ENCODE results near the gene RHBDF2.
A peak's percentile ranks its signal among the peaks of the same experiment; 100 is the strongest.
"Not testable (repeated sequence)": the region's sequence is repeated elsewhere in the genome, so short reads cannot be mapped to it uniquely, and the experiment has no call there.

Gene RHBDF2

DNA sequence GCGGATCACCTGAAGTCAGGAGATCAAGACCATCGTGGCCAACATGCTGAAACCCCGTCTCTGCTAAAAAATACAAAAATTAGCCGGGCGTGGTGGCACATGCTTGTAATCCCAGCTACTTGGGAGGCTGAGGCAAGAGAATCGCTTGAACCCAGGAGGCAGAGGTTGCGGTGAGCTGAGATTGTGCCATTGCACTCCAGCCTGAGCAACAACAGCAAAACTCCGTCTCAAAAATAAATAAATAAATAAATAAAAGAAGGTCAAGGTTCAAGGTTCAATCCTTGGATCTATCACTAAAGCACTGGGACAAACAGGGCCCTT, 24.2 kb upstream of the RHBDF2 start:
- DNase-seq (ENCODE audit: low spot score), result not testable (repeated sequence)

DNA sequence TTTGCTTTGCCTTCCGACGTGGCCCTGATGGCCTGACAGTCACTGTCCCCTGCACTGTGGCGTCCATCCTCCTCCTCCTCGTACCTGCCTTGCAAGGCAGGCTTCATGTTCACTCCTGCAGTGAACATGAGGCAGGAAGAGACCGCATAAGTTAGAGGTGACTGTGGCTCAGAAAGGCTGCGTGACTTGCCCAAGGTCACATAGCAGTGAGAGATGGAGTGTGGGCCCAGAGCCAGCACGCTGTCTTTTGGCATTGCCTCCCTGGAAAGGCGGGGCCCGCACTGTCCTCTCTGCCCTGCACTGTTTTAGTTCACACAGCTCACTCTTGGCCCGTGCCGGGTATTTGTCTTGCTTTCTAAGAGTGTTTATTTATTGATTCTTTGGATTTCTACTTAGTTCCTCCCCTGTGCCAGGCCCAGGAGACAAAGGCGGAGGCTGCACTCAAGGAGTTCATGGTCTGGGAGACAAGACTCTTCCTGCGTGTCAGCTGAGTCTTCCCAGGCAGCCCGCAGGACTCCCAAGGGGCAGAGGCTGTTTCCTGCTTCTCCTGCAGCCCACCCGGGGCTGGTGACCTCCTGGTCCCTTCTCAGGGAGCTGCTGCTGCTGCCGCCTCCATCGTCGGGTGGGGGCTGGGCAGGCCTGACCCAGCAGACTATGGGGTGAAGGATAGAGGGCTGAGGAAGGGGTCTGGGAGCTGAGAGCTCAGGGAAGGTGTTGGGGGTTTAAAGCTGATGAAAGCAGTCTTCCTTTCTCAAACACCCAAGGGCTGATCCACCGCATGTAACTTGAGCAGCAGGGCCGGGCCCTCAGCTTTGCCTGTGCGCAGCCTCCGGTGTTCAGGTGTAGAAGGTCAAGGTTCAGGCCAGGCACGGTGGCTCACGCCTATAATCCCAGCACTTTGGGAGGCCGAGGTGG, 23.6 kb upstream of the RHBDF2 start:
- peak; percentile 88 for DNase-seq (ENCODE audit: low spot score)

DNA sequence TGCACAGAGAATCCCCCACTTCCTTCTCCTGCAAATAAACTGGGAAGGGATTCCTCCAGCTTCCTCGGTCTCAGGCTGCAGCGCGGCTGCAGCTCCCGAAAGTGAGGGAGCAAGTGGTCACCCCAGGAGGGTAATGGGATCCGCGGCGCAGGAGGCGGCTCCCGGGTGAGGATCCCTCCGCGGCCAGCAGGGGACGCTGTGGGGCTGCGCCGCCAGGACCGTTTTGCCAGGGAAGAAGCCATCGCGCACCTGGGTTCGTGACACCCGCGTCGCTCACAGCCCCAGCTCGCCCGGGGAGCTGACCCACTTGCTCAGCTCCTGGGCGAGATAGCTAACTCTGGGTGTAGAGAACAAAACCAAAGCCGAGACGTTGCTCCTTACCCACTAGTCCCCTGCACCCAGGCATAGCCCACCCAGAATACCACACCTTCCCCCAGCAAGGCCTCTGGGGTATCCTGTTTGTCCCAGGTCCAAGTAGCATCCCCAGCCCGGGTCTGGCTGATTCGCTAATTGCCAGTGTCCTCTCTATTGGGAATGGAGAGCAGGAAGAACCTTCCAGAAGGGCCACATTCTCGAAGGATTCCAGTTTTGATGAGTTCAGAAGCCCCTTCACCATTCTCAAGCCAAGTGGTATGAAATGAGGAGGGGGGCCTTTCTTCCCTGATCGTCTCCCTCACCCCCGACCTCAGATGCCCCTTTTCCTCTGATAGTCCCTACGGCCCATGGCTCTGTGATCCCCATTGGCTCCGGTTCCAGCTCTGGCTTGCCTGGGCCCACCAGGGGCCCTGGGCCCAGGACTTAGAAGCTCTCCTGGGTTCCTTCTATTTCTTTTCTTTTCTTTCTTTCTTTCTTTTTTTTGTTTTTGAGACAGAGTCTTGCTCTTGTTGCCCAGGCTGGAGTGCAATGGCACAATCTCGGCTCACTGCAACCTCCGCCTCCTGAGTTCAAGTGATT, 22.1 kb upstream of the RHBDF2 start:
- peak; percentile 69 for DNase-seq (ENCODE audit: low spot score)

DNA sequence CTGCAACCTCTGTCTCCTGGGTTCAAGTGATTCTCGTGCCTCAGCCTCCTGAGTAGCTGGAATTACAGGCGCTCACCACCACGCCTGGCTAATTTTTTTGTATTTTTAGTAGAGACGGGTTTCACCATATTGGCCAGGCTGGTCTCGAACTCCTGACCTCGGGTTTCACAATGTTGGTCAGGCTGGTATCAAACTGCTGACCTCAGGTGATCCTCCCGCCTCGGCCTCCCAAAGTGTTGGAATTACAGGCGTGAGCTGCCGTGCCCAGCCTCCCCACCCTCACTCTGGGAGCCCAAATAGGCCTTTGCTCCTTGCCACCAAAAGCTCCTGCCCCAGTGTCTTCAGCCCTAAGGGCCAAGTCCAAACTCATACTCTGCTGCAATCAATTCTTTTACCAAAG, 20.5 kb upstream of the RHBDF2 start:
- DNase-seq (ENCODE audit: low spot score), result not testable (repeated sequence)

DNA sequence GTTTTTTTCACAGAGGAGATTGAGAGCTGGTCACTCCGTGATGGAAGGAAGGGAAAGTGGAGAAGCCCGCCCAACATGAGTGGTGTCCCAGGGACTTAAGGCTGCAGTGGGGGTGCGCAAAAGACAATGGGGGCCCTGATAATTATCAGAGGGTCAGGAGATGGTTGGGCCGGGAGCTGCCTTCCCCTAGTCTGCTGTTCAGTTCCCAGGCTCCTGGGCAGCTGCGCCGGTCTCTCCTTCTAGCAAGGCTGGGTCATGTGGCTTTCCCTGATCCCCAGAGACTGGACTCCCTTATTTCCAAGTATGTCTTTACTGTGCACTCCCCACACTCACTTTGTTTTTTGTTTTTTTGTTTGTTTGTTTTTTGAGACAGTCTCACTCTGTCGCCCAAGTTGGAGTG, 20.0 kb upstream of the RHBDF2 start:
- no peak for DNase-seq (ENCODE audit: low spot score)

DNA sequence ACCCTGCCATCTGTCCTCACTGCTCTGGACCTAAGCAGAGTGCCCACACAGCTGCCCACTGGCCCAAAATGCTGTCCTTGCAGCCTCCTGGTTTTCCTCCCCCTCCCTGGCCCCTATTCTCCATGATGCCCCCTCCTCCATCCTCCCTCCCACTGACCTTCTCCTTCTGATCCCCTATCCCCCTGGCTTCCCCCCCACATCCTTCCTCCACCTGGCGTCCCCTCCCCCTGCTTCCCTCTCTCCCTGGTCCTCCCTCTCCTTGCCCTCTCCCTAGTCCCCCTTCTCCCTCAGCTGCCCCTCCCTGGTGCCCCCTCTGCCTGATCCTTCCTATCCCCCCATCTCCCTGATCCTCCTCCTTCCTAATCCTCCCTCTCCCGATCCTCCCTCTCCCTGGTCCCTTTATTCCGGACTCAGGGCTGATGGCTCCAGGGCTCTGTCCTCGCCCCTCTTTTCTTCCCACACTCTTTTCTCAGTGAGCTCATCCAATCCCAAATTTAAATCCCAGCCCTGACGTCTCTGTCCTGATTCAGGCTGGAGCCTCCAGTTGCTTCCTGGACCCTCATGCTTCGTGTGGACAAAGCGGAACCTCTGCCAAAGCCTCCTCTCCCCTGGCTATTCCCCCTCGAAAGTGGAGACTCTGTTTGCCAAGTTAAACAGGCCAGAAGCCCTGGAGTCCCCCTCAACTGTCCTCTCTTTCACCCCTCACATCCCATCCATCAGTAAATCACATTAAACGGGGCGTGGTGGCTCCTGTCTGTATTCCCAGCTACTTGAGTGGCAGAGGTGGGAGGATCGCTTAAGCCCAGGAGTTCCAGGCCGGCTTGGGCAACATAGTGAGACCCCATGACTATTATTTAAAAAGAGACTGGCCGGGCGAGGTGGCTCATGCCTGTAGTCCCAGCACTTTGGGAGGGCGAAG, 18.1 kb upstream of the RHBDF2 start:
- no peak for DNase-seq (ENCODE audit: low spot score)

DNA sequence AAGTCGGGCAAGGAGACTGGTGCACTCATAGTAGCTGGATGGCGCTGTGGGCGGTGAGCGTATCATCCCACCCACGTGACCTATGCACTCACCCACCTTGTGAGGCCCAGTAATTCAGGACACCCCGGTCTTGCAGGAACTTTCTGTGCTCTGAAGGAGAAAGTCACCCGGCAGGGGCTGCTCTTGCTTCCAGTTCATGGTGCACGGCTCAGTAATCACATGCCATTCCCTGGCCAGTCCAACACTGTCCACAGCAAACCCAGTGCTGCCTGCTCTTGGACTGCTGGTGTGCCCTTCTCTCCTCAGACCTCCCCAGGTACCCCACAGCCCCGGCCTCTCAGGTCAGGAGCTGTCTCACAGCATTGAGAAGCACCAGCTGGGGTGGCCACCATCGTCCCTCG, 16.4 kb upstream of the RHBDF2 start:
- DNase-seq (ENCODE audit: low spot score), result no peak

DNA sequence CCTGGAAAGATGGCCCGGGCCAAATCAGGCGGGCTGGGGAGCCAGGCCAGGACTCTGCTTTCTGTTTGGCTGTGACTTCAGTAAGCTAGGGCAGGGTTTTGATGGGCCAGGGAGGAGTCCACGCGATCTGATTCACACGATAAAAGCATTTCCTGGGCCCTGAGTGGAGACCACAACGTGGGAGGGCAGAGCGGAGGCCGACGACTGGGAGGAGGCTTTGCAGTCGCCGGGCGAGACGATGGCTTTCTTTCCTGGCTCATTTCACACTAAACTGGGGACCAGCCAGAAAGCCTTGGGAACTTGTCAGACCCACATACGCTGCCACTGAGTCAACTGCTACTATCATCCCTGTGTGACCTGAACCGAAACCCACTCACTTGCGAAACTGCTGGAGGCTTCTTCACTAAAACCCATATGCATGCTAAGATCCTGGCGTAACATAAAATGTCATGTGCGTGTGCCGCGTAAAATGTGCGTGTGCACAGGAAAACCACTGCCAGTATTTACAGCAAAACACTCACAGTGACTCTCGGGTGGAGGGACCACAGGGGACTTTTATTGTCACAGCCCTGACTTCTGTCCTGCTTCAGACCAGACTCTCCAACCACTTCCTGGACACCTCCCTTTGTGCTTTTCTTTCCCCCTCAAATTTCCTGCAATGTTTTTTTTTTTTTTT, 14.2 kb upstream of the RHBDF2 start:
- no peak for DNase-seq (ENCODE audit: low spot score)

DNA sequence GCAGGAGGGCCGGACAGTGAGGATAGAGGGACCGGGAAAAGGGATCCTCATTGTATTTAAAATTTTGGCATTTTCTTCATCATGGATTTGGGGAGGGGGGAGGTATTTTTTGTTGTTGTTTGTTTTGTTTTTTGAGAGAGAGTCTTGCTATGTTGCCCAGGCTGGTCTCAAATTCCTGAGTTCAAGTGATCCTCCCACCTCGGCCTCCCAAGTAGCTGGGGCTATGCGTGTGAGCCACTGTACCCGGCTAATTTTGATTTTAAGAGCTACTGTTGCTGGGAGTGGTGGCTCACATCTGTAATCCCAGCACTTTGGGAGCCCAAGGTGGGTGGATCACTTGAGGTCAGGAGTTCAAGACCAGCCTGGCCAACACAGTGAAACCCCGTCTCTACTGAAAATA, 13.1 kb upstream of the RHBDF2 start:
- DNase-seq (ENCODE audit: low spot score), result not testable (repeated sequence)

DNA sequence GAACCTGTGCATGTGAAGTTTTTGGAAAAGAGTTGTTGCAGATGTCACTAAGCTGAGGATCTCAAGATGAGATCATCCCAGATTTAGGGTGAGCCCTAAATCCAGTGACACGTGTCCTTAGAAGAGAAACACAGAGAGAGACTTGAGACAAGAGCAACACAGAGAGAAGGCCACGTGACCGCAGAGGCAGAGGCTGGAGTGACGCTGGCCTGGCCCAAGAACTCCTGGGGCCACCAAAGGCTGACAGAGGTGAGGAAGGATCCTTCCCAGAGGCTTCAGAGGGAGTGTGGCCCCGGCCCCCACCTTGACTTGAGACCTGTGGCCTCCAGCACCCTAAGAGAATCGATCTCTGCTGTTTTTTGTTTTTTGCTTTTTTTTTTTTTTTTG, 12.1 kb upstream of the RHBDF2 start:
- DNase-seq (ENCODE audit: low spot score), result no peak

DNA sequence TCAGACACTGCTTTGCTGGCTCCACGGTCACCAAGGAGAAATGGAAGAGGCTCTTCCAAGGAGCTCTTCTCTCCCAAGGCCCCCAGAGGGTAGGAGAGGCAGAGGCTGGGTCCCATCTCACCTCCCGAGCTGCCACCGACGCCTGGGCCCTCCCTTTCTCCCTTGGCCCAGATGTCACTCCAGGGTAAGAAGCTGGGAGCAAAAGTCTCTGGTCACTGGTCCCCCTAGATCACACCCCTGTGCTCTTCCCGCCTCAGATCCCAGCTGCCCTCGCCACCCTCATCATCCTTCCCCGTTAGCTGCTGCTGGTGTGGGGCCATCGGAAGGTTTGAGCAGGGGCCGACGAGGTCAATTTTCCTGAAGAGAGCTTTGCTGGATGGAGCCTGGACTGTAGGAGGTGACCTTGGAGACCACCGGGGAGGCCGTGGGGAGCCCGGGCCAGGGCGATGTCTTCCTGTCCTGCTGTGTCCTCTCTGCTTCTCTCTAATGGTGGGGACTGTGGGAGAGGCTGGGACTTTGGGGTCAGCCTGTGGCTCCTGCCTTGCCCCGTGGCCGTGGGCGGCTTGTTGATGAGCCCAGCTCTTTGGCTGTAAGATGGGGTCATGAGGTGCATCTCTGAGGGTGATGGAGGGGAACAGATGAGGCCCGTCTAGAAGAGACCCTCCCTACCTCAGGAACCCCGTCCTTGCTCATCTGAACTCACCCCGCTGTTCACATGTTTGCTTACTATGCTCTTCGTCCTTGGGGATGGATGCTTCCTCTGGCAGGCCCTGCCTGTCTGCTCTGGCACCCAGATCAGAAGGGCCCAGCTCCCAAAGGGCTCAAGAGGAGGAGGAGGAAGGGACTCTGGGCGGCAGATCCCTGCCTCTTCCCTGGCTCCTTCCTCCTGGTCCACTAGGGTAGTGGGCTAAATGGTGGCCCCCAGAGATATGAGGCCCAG, 11.4 kb upstream of the RHBDF2 start:
- DNase-seq (ENCODE audit: low spot score), result no peak

DNA sequence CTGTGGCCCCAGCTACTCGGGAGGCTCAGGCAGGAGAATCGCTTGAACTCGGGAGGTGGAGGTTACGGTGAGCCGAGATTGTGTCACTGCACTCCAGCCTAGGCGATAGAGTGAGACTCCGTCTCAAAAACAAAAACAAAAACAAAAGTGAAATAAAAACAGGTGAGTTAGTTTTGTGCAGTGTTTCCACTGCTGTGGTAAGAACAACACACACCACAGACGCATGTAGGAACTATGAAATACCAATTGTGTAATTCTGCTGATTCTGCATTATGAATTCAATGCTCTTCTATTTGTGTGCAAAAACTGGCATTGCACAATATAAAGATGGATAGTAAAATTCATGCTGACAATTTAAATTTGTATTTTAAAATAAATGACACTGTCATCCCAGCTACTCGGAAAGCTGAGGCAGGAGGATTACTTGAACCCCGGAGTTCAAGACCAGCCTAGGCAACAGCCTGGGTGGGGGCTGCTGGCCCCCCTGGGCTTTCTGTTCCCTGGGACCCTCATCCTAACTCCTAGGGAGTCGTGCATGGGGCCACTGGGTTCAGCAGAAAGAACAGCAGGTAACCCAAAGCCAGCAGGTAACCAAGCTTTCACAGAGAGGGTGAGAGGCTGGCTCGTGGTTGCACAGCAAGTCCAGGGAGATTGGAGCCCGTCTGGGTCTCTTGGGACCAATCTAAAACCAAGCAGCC, 10.6 kb upstream of the RHBDF2 start:
- no peak for DNase-seq (ENCODE audit: low spot score)

DNA sequence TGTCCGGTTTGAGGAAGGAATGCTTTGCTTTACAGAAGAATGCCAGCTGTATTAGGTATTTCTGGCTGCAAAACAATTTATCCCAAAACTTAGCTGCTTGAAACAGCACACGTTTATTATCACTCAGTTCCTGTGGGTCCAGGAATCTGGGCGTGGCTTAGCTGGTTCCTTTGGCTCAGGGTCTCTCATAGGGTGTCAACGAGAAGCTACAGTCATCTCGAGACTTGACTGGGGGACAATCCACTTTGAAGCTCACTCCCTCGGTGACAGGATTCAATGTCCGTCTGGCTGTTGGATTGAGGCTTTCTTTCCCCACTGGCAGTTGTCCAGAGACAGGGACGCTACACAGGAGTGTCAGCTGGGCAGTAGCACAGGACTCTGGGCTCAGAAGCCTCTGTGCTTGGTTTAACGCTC, 9.6 kb upstream of the RHBDF2 start:
- DNase-seq (ENCODE audit: low spot score), result no peak

DNA sequence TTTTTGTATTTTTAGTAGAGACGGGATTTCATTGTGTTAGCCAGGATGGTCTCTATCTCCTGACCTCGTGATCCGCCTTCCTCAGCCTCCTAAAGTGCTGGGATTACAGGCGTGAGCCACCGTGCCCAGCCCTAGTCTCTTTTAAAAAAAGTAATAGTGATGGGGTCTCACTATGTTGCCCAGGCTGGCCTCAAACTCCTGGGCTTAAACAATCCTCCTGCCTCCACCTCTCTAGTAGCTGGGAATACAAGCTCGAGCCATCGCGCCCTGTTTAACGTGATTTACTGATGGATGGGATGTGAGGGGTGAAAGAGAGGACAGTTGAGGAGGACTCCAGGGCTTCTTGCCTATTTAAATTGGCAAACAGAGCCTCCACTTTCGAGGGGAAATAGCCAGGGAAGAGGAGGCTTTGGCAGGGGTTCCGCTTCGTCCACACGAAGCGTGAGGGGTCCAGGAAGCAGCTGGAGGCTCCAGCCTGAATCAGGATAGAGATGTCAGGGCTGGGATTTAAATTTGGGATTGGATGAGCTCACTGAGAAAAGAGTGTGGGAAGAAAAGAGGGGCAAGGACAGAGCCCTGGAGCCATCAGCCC, 7.3 kb upstream of the RHBDF2 start:
- not testable (repeated sequence) for DNase-seq (ENCODE audit: low spot score)

DNA sequence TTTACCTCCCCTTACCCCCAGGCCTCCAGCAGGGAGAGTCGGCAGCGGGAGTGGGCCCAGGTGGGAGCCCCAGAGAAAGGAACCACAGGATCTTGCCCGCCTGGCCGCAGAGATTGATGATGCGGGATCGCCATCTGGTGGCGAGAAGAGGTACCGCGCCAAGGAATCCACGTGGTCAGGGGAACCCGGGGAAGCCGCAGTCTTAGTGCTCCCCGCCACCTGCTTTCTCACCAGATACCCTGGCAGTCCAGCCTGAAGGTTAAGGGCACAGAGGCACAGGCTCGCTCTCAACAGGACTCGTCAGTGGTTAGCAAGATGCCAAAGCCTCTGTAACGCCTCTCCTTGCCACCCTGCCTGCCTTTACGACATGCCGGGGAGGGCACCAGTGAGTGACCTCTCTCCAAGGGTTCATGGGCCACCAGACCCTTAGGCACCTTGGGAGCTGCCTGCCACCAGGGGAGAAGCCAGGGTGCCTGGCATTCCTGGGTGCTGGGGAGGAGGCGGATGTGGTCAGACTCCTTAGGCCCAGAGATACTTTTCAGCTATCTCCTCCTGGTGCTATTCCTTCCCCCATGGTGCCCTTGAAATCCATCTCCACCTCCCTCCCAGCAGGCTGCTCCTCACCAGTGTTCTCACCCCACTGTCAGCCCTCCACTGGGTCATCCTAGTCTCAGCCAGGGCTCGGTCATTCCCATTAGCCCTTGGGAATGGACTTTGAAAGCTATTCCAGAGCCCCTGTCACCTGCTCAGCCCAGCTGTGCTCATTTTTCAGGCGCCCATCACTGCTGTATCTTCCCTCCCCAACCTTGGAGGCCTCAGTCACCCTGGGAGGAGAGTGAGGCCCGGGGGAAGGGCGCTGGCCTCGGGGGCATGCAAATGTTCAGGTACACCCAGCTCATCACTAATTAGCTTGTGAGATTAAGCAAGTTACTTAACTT, 5.5 kb upstream of the RHBDF2 start:
- peak; percentile 78 for DNase-seq (ENCODE audit: low spot score)

DNA sequence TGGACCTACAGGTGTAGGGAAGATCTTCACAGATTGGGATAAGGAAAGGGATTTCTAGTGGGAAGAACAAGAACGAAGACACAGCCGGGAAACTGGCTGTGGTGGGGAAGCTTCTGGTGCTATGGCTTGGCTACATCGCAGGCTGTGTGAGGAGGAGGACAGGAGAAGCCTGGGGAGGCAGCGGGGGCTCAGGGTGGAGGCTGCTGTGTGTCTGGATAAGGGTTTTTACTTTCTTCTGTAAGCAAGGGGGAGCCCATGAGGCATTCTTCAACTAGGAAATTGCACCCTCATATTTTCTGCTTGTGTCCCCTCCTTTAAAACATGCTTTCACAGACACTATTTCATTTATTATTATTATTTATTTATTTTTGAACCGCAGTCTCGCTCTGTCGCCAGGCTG, 2.9 kb upstream of the RHBDF2 start:
- DNase-seq (ENCODE audit: low spot score), result no peak

DNA sequence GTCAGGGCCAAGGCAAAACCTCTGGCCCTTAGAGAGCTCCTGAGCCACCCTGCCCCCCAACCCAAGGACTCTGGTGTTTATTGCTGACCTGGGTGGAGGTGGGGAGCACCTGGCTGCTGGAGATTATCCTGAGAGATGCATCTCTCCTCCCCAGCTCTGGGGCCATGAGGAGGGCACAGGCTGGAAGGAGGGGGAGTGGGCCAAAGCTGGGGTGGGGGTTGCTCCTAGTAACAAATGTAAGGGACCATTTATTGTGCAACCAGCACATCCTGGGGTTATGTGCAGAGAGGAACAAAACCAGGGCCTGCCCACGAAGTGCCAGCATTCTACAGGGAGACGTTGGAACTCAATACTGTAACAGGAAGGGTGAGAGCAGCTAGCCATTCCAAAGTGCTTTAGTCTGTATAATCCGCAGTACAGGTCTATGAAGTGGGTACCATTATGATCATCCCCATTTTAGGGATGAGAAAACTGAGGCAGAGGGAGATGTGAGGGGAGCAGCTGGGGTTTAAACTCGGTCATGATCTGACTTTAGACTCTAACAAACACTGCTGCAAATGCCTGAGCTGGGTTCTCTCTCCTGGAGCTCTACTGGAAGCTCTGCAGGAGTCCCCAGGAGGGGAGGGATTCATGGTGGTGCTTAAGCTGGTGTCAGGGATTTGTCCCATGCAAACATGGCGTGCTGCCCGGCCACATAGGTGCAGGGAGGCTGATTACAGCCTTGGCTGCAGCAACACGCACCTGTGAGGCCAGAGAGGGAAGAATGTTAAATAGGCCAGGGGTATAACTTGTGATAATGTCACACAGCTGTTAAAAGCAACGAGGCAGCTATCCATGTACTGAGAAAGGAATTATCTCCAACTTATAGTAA, 1.4 kb upstream of the RHBDF2 start:
- no peak for DNase-seq (ENCODE audit: low spot score)

Measured in SK-N-DZ (cell line).